Central memory CD8-positive, alpha-beta T cell (primary cell): ENCODE results near the gene BSCL2.
"Not testable (repeated sequence)": the region's sequence is repeated elsewhere in the genome, so short reads cannot be mapped to it uniquely, and the experiment has no call there.

Experiments used
- ATAC-seq: fragments of 150-1000 bp; cut with Tn5 transposase; replicated peaks from 2 replicates; pipeline ENCODE4 v1.10.0; 2022; ENCODE audit warnings: mild to moderate bottlenecking, moderate FRiP score, moderate number of reproducible peaks; ENCODE audit not compliant: poor library complexity, severe bottlenecking; ENCODE audit errors: extremely low read depth
- DNase-seq, 2 donors: peaks; one replicate each; pipeline ENCODE4 v3.0.0; 2021; ENCODE audit warnings: low spot score in 2 of 2
- H3K27ac Mint-ChIP-seq: one replicate; pipeline ENCODE4 v1.8.0; 2022; ENCODE audit warnings: low read depth, mild to moderate bottlenecking, moderate library complexity, mixed read lengths
- H3K27me3 Mint-ChIP-seq: one replicate; pipeline ENCODE4 v1.8.0; 2022; ENCODE audit warnings: mixed read lengths
- H3K36me3 Mint-ChIP-seq: one replicate; pipeline ENCODE4 v1.8.0; 2022; ENCODE audit warnings: mild to moderate bottlenecking, moderate library complexity, mixed read lengths; ENCODE audit not compliant: insufficient read depth
- H3K4me1 Mint-ChIP-seq: one replicate; pipeline ENCODE4 v1.8.0; 2022; ENCODE audit warnings: mixed read lengths
- H3K4me3 Mint-ChIP-seq: one replicate; pipeline ENCODE4 v1.8.0; 2022; ENCODE audit warnings: mild to moderate bottlenecking, moderate library complexity, mixed read lengths
- H3K9me3 Mint-ChIP-seq: one replicate; pipeline ENCODE4 v1.8.0; 2022; ENCODE audit warnings: mixed read lengths

BSCL2 gene

DNA sequence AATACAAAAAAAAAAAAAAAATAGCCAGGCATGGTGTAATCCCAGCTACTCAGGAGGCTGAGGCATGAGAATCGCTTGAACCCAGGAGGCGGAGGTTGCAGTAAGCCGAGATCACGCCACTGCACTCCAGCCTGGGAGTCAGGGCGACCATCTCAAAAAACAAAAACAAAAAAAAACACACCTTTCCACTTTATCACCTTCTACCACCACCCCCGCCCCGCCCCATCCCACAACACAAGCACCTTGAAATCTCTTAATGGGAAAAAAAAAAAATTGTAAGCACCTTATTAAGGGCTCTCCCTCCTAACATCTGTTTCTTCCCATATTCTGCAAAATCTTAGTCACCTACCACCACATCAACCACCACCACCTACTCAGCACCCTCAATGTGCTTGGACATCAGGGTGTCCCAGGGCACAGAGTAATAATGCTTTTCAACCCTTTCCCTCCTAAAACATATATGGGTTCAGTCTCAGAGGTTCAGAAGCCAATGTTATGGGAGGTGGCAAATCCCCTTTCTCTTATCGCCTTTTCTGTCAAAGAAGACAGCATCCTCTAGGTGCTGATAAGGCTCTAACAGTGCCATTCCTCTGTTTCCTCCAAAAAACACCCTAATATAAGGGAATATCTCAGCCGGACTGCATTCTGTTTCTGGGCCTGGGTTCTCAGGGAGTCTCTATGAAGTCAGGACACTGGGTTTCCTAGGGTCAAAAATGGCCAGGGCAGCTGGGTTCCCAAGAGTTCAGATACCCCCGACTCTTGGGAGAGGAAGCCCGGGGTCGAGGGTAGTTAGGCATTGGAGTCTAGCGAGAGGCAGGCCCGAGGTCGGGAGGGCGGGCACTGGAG lies 54.8 kb downstream of the BSCL2 start:
- Mint-ChIP-seq H3K9me3 (no peaks in the 10 kb centered on the region), H3K4me1 (peaks cover 17% of the 10 kb centered on the region), H3K4me3 (peak overlapping the region; percentile 93), H3K27ac (peak overlapping the region; percentile 100), H3K36me3 (peaks cover 38% of the 10 kb centered on the region), H3K27me3 (no peaks in the 10 kb centered on the region)
- ATAC-seq = peak; percentile 46
- peak in 1 of 2 donors; percentile 23 for DNase-seq

DNA sequence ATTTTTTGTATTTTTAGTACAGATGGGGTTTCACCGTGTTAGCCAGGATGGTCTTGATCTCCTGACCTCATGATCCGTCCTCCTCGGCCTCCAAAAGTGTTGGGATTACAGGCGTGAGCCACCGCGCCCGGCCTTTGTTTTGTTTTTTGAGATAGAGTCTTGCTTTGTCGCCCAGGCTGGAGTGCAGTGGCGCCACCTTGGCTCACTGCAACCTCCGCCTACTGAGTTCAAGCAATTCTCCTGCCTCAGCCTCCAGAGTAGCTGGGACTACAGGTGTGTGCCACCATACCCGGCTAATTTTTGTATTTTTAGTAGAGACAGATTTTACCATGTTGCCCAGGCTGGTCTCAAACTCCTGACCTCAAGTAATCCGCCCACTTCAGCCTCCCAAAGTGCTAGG lies 56.9 kb downstream of the BSCL2 start:
- Mint-ChIP-seq H3K4me1 (peaks cover 30% of the 10 kb centered on the region), H3K36me3 (peaks cover 44% of the 10 kb centered on the region)
- H3K4me3 Mint-ChIP-seq = not testable (repeated sequence)

DNA sequence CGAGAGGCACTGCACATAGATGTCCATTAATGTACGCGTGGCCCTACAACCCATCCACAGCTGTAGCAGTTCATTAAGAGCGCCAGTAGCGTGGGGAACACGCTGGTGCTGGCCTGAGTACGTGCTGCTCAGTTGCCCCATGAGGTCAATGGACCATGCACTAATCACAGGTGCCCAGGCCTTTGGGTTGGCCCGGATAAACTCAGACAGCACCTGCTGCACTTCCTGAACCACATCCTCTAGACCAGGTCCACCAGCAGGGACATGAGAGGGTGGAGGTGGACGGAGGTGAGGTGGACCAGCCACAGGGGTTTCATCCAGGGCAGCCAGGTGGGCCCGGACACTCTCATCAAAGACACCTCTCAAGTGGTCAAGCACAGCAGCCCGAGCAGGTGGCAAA lies 57.7 kb downstream of the BSCL2 start:
- no peak overlapping the region for H3K4me3 Mint-ChIP-seq
- no peaks in the 10 kb centered on the region for H3K9me3 Mint-ChIP-seq

More for the DNA sequence above, 56.9 kb downstream of the BSCL2 start:
- not testable (repeated sequence) for H3K9me3 Mint-ChIP-seq, ATAC-seq, H3K27me3 Mint-ChIP-seq, H3K27ac Mint-ChIP-seq, DNase-seq

DNA sequence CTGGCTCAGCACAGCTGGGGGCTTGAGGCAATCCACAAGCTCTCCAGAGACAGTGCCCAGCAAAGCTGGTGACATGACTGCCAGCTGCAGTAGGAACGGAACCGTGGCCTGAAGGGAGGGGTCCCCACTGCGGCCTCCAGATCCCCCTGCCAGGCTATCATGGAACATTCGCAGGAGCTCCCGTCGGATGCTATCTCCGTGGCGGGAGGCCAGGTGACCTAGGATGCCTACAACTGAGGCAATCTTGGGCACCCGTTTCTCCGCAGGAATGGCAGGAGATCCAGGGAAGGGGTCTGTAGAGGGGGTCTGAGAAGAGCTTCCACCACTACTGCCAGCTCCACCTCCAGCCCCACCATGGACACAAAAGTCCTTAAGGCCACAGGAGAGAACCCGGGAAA lies 58.3 kb downstream of the BSCL2 start:
- Mint-ChIP-seq H3K27ac (no peak overlapping the region), H3K4me3 (no peak overlapping the region)

More for the DNA sequence above, 57.7 kb downstream of the BSCL2 start:
- ATAC-seq (no peak), DNase-seq (no peak)
- peaks cover 39% of the 10 kb centered on the region for H3K36me3 Mint-ChIP-seq
- peaks cover 36% of the 10 kb centered on the region for H3K4me1 Mint-ChIP-seq
- no peak overlapping the region for H3K27ac Mint-ChIP-seq
- H3K27me3 Mint-ChIP-seq = no peaks in the 10 kb centered on the region

DNA sequence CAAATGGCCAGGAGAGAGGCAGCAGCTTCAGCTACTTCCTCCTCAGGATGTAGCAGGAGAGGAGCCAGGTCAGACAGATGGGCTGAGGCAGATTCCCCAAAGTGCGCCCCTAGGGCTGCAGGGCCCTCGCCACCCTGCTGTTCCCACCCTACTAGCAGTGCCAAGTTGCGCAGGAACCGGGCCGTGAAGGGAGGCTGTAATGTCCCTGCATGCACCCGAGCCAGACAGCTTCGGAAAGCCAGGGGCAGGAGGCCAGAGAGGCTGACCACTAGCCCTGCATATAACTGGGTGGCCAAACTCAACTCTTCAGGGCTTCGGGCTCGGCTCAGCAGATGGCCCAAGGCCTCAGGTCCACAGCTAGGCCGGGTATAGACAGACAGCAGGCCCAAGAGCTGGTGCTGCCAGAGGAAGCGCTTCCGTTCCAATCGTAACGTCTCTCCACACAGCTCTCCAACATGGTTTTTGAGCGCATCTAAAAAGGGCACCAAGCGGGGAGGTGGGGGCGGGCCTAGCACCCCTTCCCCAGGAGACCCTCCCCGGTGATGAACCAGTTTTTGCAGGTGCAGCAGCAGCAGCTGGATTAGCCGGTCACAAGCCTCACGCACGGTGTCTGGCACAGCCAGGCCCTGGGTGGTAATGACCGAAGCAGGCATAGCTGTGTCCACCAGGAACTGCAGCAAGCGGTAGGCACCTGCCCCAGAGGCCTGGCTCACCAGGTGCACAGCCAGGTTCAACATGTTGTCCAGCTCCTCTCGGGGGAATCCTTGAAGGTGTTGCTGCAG lies 58.8 kb downstream of the BSCL2 start:
- H3K9me3 Mint-ChIP-seq = no peaks in the 10 kb centered on the region
- no peak overlapping the region for H3K27ac Mint-ChIP-seq
- DNase-seq = no peak
- peaks cover 31% of the 10 kb centered on the region for H3K4me1 Mint-ChIP-seq
- H3K4me3 Mint-ChIP-seq = no peak overlapping the region
- no peak for ATAC-seq
- no peaks in the 10 kb centered on the region for H3K27me3 Mint-ChIP-seq
- peaks cover 33% of the 10 kb centered on the region for H3K36me3 Mint-ChIP-seq

More for the DNA sequence above, 58.3 kb downstream of the BSCL2 start:
- DNase-seq = no peak
- Mint-ChIP-seq H3K9me3 (no peaks in the 10 kb centered on the region), H3K27me3 (no peaks in the 10 kb centered on the region), H3K4me1 (peaks cover 36% of the 10 kb centered on the region), H3K36me3 (peaks cover 36% of the 10 kb centered on the region)
- ATAC-seq = no peak

DNA sequence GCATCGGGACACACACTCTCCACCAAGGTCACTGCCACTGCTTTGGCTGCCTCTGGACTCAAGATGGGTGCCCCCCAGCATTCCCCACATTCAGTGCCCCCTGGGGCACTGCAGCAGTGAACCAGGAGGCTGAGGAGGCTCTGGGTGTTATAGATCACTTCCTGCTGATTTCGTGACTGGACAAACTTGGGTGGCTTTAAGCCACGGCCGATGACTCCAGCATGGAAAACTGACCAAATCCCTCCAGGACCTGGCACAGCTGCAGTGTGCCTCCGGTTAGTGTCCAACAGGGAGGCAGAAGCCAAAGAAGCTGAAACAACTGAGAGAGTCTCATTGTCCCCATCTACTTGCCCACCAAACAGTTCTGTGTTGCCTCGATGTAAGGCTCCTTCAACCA lies 59.6 kb downstream of the BSCL2 start:
- H3K4me3 Mint-ChIP-seq = no peak overlapping the region

DNA sequence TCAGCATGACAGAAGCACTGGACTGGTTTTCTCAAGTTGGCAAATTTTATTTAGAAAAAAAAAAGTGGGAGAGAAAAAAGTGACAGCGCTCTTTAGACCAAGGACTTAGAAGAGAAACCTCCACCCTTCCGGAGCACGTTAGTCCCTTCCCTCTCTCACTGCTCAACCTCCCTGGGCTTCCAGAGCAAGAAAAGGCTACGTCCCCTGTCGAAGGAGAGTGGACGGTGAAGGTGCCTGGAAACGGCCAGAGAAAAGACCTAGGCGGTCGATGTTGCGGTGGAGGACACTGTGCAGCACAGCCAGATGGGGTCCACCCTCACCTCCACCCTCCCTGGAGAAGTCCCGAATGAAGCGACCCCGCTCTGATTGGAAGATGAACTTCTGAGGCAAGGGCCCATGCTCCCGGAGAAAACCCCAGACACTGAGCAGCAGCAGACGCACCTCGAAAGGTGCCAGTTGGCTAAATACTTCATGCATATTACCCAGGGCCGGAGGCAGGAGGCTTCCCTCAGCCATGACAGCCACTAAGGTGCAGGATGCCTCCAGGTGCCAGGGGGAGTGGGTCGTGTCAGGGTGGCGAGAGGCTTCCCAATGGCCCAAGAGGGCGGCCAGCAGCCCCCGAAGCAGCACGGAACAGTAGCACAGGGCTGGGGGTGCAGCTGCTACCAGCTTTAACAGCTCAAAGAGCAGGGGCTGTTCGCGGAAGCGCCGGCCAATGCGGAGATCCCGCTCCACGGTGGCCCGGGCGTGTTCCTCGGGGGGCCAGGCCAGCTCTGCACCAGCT lies 60.2 kb downstream of the BSCL2 start:
- DNase-seq = no peak
- H3K27ac Mint-ChIP-seq = peak overlapping the region; percentile 88
- no peaks in the 10 kb centered on the region for H3K9me3 Mint-ChIP-seq
- ATAC-seq = no peak
- H3K4me1 Mint-ChIP-seq = peaks cover 23% of the 10 kb centered on the region
- no peaks in the 10 kb centered on the region for H3K27me3 Mint-ChIP-seq
- peak overlapping the region; percentile 90 for H3K4me3 Mint-ChIP-seq
- H3K36me3 Mint-ChIP-seq = peaks cover 26% of the 10 kb centered on the region

More for the DNA sequence above, 59.6 kb downstream of the BSCL2 start:
- H3K36me3 Mint-ChIP-seq = peaks cover 29% of the 10 kb centered on the region
- ATAC-seq (no peak), DNase-seq (no peak)
- H3K9me3 Mint-ChIP-seq = no peaks in the 10 kb centered on the region
- no peaks in the 10 kb centered on the region for H3K27me3 Mint-ChIP-seq
- H3K4me1 Mint-ChIP-seq = peaks cover 29% of the 10 kb centered on the region
- H3K27ac Mint-ChIP-seq = no peak overlapping the region

DNA sequence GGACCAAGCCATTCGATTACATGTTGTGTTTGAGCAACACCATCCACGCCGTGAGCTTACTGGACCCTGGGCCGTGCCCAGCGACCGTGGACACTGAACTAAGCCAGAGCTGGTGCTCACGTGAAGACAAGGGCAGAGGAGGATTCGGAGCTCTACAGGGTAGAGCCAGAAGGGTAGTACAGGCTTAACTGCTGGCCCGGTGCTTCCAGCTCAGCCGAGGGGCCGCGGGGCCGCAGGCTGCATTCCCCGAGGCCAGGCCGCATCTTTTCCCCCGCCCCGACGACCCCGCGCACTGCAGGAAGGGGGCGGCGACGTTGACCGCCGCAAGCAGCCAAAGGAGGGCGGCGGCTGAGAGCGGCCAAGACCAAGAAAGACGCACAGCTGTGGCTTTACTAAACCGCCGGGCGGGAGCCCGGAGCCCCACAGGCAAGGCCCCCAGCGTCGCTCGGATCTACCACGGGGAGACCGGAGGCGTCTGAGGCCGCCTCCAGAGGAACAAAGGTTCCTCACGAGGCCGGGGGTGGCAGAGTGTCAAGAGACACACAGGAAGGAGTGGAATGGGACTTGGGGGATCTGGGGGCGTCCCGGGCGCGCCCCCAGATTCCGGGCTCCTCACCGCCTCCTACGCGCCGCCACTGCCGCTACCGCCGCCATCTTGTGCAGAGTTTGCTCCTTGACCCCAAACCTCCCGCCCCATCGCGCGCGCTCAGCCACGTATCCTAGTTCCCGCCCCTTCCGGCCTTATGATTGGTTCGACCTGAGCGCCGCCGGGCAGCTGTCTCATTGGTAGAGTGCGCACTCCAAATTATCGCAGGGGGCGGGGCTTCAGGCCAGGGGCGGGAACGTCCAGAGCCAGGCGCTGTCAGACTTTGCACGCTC lies 61.0 kb downstream of the BSCL2 start, which contains the start of gene GANAB:
Gene GANAB (minus strand): TSS at position 668 of the 879 bp plus-strand sequence. CDS start 14 bp downstream, at position 654.
- Mint-ChIP-seq H3K4me1 (peaks cover 20% of the 10 kb centered on the region), H3K4me3 (peak within 1 kb of the TSS; percentile 90), H3K27me3 (no peaks in the 10 kb centered on the region), H3K36me3 (peaks cover 26% of the 10 kb centered on the region), H3K27ac (peak within 1 kb of the TSS; percentile 88), H3K9me3 (no peaks in the 10 kb centered on the region)
- ATAC-seq = peak; percentile 98
- DNase-seq = peak; percentile 94 to 95

DNA sequence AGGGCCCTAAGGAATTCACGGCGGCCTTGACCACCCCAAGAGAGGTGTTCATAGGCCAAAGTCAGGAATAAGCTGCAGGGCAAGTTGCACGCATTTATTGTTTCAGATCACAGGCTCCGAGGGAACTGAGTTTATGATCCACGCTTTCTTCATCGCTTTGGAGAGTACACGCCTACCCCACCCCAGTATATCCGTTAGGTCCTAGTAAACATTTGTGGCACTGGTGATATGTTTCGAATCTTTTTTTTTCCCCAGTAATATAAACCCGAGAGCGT lies 61.6 kb downstream of the BSCL2 start:
- ATAC-seq (no peak), DNase-seq (no peak)
- Mint-ChIP-seq H3K27me3 (no peaks in the 10 kb centered on the region), H3K4me3 (peak overlapping the region; percentile 90), H3K36me3 (peaks cover 24% of the 10 kb centered on the region), H3K27ac (peak overlapping the region; percentile 88), H3K9me3 (no peaks in the 10 kb centered on the region), H3K4me1 (peaks cover 24% of the 10 kb centered on the region)

DNA sequence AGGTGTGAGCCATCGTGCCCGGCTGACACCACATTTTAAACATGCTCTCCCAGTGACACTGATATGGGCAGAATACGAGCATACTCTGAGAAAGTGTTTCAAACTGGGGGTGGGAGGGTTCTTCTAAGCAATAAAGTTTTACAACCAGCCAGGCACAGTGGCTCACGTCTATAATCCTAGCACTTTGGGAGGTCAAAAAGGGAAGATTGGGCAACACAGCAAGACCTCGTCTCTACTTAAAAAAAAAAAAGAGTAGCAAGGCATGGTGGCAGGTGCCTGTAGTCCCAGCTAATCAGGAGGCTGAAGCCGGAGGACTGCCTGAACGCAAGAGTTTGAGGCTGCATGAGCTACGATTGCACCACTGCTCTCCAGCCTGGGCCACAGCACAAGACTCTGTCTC lies 63.0 kb downstream of the BSCL2 start:
- H3K4me3 Mint-ChIP-seq = no peak overlapping the region
- peaks cover 27% of the 10 kb centered on the region for H3K36me3 Mint-ChIP-seq
- DNase-seq = no peak
- H3K9me3 Mint-ChIP-seq = no peaks in the 10 kb centered on the region
- peaks cover 32% of the 10 kb centered on the region for H3K4me1 Mint-ChIP-seq
- no peaks in the 10 kb centered on the region for H3K27me3 Mint-ChIP-seq
- ATAC-seq = no peak
- no peak overlapping the region for H3K27ac Mint-ChIP-seq
